Medulla oblongata (tissue), 1 donor: Measurements from ENCODE around the gene SLC44A1.

Experiments
- DNase-seq: peaks from one replicate; pipeline ENCODE4 v3.0.0-alpha.2; 2015; ENCODE audit errors: extremely low spot score

The SLC44A1 gene

DNA sequence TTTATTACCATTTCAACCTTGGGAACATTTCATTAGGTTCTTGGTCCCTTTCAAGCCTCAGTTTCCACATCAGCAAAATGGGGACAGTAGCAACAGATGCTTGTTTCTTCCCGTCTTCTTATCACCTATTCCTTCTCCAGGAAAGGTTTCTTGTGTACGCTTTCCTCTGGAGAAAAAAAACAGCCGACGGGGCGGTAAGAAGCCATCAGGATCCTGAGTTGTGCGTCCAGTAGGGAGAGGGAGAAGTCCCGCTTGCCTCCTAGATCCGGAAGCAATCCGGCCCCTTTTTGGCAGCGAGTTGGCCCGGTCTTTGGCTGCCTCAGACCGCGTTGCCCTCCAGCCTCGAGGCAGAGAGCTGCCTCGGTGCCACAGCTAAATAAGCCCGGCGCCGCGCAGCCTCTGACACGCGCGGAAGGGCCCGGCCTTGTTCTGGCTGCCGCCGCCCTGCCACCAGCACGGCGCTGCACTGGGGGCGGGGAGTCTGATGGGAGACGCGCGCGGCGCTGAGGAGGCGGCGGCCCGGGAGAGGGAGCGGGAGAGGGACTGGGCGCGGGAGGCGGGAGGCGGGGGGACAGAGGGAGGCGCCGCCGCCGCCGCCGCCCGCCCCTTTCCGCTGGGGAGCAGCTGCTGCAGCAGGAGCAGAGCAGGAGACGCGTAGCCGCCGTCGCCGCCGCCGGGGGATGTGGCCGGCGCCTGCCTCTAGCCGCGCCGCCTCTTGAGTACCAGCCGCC is at the start of gene SLC44A1:
Gene SLC44A1, plus strand, starts transcription at position 649 of the 731 bp plus-strand sequence. CDS start 218 bp downstream, outside the sequence.
- DNase-seq, result peak; percentile 97

DNA sequence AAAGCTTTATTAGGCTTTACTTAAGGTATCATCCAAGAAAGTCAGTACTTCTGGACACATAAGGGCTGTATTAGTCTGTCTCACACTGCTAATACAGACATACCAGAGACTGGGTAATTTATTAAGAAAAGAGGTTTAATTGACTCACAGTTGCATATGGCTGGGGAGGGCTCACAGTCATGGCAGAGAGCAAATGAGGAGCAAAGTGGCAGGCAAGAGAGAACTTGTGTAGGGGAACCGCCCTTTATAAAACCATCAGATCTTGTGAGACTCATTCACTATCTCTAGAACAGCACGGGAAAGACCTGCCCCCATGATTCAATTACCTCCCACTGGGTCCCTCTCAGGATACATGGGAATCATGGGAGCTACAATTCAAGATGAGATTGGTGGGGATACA is 49.2 kb upstream of the SLC44A1 start:
- DNase-seq, result no peak

DNA sequence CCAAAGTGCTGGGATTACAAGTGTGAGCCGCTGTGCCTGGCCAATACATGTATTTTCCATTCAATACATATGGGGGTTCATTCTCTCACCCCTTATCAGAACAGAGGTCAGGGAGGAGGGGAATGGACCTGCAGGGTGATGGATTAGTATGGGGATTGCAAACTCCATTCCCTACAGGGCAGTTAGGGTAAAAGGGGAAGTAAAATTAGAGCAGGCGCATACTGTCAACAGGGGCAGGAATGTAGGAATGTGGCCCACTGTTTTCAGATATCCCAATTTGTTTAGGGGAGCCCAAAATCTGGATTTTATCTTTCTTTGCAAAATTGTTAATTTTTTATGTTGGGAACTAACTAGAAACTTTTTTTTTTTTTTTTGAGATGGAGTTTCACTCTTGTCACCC is 46.4 kb upstream of the SLC44A1 start:
- no peak for DNase-seq

DNA sequence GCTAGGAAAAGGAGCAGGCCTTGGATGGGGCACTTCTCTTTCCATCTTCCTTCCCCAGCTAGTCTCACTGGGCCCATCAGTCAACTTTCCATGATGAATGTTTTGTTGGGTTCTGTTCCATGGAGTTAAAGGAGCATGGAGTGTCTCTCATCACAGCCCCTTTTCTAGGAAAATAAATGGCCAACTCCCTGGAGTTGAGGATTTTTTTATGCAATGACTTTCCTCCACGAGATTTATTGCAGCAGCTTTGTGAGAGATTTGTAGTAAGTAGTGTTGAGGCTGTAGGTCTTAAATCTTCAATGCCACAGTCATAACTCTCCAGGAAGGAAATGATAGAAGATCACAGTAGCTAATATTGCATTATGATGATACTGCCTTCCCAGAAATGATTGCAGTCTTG is 45.6 kb upstream of the SLC44A1 start:
- no peak for DNase-seq

DNA sequence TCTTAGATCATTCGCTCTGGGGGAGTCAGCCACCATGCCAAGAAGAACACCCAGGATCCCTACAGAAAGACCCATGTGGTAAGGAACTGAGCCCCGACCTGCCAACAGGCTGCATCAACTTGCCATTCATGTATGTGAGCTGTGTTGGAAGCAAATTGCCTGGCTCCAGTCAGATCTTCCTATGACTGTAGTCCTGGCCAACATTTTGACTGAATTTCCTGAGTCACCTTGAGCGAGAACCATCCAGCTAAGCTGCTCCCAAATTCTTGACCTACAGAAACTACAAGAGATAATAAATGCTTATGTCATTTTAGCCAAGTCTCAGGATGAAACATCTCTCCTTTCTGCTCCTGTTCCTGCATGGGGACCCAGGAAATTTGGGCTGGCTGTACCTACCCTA is 40.0 kb upstream of the SLC44A1 start:
- no peak for DNase-seq

DNA sequence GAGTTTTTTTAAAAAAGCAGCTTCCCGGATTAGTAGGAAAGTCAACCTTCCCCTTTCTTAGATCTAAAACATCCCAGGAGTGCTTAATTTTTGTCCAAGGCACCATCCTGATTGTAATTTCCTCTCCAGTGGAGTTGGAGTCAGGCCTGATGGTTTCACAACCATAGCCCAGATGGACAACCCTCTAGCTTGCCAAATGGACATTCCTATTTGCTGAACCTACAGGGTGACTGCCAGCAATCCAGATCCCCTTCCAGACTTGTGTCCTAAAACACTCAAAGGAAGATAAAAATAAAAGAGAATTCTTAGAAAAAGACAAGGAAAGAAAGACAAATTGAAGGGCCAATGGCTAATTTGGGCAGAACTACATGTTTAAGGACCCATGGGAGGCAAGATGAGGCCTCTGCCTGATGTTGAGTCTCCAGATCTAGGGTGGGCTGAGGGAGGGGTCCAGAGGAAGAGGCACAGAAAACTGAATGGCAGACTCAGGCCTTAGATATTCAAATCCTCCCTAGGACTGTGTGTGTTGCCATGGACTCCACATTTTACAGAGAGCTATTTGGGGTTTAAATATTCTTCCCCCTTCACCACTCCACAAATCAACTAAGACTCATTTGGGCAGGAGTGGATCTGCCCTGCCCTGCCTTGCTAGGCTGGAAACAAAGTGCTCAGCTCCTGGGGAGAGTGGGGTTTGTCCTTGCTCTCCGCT is 38.5 kb upstream of the SLC44A1 start:
- DNase-seq, result peak; percentile 62

DNA sequence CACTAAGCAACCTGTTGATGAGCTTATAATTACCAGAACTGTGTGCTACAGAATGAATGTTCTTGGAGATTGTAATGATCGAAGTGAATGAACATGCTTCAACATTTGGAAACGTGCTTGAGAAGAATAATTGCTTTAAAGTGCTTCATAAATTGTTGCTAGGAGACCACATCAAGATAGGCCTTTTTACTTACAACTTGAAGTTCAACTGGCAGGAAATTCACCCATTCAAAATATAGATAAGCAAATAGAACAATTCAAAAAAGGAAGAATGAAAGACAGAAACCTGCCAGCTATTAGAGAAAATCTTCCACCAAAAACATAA is 38.0 kb upstream of the SLC44A1 start:
- no peak for DNase-seq

DNA sequence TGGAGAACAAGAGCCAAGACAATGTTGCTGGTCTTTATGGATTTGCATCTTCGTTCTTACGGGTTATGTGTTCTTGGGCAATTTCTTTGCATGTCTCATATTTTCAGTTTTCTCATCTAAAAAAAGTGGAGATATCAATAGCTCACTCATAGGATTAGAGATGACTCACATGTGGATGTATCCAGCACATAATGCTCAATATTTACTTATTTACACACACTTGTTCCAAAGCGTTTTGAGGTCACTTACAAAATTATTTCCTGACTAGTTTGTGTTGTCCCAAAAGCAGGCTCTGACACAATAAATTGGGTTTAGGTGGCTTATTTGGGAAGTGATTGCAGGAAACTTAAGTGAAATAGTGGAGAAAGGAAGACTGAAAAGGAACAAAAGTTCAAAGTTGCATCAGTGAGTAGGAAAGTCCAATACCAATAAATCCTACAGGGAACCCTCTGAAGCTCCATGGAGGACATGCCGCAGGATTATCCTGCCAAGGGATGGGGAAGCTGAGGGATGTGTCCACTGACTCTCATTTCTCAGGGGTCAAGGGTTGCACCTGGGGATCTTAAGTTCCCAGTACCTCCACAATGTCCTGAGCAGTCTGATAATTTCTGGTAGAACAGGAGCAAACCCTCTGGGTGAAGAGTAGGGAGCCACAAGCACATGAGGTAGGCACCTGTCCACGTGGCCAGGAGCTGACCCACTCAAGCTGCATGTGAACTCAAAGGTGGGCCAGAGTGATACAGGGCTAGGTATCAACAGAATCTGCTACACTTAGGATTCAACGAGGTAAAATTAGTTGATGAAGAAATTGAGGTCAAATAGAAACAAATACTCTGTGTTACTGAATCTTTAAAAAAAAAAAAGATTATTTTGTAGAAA is 37.4 kb upstream of the SLC44A1 start:
- DNase-seq, result no peak

DNA sequence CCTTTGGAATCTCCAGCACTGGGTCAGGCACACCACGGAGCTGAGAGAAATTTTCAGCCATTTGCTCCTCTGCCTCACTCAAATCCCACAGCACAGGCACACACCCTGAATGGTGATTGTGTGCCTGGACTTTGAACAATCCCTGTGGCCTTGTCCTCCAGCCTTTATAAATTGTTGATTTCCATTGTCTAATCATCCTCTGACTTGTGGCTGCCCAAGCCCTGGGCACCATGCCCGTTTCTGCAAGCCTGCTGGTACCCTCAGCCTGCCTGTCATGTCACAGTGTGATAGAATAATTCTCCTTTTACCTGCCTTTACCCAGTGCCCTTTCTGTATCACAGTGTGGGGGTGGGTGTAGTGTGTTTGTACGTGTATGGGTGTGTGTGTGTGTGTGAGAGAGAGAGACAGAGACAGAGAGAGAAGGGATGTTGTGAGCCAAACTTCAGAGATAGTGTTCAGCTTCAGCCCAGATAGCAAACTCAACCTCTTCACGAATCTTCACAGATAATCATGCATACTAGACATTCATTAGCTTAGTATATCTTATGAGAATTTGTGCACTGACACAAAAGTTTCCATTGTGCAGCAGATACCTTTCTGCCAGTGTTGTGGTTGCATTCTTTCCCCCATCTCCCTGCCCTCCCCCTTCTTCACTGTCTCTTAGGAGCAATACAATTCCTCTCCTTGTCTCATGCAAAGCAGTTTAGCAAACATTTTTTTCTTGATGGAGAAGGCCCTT is 27.8 kb upstream of the SLC44A1 start:
- peak; percentile 79 for DNase-seq

DNA sequence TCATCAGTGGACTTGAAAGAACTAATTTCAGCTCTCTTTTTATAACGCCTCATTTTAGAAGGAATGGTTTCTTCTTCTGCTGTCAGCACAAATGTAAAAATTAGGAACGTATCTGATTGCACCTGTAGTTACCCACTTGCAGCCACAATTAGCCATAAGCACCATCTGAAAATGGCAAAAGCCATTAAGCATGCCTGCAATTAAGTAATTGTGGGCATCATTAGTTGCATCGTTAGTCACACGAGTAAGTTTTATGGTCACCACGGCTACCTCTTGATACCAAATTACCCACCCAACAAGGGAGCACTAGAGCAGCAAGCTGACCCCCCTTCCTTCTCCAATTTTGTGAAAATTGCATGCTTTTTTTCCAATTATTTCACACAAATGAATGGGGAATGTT is 25.8 kb upstream of the SLC44A1 start:
- DNase-seq, result no peak

DNA sequence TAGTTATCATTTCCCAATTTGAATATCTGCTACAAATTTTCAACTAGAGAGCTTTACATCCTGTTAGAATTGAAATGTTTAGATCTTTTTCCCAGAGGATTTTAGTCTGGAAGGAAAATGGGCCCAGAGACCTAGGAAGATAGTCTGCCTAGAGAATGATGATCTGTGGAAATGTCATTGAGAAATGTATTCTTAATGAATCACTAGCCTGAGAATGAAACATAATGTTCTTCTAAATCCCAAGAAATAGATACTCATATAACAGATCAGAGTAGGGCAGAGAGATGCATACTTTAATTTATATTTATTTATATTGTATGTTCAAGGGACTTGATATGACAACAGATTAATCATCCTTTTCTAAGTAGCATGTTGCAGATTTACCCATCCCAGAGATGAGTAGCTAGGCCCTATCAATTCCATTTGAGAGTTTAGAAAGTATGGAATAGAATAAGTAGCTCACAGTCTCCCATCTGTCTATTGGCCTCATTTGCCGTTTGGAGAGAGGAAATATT is 25.1 kb upstream of the SLC44A1 start:
- DNase-seq, result no peak

DNA sequence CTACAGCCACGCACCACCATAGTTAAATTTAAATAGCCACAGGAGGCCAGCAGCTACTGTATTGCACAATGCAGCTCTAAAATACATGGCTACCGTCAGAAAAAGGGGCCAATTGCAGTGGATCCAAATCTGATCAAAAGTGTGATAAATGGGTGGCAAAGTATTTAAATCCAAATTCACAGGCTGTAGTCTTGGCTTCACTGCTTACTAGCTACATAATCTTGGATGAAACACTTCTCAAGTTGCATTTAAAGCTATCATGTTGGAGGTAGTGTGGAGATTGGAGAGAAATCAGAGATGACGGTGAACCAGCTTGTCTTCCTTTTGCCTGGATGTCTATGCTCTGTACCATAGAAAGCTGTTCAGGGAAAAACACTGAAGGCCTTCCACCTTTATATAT is 24.0 kb upstream of the SLC44A1 start:
- DNase-seq, result no peak

DNA sequence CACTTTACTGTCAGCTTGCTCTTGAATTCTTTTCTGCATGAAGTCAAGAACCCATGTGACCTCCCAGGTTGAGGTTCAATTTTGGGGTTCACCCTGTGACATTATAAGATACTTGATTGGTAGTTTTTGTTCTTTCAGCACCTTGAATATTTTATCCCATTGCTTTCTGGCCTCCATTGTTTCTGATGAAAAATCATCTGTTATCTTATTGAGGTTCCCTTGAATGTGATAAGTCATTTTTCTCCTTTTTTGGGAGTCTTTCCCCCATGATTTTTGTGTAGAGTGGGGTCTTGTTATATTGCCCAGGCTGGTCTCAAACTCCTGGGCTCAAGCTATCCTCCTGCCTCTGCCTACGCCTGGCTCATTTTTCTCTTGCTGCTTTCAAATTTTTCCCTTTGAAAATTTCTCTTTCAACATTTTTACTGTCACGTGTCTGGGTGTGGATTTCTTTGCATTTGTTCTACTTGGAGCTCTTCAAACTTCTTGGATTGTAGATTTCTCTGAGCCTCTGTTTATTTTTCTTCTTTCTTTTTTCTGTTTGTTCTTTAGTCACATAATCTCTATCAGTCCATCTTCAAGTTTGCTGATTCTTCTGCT is 20.8 kb upstream of the SLC44A1 start:
- no peak for DNase-seq

DNA sequence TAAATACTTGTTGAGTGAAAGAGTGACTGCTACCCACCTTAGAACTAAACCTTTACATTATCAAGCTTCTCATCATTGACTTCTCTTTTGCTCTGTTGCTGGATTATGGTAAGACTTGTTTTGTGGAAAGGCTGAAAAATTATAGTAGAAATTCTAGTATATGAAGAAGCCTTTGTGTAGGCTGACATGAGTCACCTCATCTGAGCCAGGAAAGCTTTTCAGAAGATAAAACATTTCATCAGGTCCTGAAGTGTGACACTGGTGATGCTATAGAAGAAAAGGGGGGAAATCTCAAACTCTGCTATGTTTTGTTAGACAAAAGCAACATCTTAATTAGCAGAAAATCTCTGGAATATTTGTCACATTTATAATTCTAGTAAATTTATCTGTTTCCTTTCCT is 18.4 kb upstream of the SLC44A1 start:
- no peak for DNase-seq

DNA sequence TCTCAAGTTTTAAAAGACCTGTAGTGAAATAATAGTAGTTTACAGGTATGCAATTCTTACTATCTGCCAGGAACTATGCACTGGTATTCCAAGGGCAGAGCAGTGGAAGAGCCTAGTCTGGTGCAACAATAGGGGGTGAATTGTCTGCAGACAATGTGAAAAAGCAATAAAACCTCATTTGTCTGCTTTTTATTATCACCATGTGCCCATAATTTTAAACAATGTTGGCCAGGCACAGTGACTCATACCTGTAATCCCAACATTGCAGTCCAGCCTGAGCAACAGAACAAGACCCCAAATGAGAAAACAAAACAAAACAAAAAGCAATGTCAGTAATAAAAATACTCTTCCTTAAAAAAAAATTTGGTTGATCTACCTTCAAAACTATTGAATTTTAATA is 12.2 kb upstream of the SLC44A1 start:
- no peak for DNase-seq

DNA sequence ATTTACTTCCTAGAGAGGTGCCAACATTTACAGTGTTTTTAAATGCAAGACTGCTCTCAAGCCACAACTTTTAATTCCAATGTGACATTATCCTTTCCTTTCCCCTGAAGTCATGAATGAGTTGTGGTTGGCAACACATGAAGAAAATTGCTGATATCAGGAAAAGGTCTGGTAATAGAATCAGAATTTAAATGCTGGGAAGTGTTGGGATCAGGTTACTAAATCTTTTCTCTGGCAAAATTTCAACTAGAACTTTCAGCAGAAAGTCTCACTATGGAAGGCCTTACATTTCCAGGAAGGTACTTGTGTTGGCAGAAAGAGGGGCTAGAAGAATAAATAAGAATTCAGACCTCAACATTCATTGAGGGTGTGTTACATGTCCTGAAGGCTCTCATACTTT is 10.6 kb upstream of the SLC44A1 start:
- no peak for DNase-seq

DNA sequence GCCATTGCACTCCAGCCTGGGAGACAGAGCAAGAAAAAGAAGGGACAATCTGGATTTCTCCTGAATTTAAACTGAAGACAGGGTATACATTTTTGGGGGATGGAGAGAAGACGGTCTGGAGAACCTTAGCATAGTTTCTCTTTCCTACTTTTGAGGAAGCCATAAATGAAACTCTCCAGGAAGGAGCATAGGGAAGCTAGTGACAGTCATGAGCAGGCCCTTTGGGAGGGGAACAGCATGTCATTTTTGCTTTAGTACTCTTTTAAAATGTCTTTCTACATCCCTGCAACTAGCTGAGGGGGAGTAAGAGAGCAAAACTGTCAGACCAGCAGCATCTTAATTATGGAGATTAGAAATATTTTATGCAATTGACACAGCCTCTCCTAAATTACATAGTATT is 8.2 kb upstream of the SLC44A1 start:
- DNase-seq, result no peak

DNA sequence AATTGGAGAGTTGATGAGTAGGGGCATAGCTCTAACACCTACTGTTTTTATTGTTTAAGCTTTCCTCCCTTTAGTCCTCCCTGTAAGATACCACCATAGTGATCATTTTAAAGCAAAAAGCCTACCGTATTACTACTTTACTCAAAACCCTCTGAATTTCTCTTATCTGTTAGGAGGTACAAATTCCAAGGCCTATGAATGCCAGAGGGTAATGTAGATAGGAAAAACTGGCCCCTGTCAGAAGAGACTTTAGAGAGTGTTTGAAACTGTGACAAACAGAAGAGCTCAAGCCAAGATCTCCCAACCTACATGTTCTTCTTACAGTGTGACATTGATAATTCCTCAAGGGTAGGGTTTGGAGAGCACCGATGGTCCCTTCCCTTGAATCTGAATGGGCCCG is 7.2 kb upstream of the SLC44A1 start:
- no peak for DNase-seq

DNA sequence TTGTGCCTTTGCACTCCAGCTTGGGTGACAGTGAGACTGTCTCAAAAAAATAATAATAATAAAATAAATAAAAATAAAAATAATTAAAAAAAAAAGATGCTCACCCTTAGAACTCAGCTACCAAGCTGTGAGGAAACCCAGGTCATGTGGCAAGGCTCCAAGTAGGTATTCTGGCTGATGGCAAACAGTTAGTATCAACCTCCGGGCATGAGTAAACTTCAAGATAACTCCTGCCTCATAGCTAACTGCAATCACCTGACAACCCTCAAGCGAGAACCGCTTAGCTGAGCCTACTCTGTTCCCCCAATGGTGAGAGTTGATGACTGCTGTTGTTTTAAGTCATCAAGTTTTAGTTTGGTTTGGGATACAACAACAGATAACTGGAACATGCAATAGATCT is 6.1 kb upstream of the SLC44A1 start:
- no peak for DNase-seq

DNA sequence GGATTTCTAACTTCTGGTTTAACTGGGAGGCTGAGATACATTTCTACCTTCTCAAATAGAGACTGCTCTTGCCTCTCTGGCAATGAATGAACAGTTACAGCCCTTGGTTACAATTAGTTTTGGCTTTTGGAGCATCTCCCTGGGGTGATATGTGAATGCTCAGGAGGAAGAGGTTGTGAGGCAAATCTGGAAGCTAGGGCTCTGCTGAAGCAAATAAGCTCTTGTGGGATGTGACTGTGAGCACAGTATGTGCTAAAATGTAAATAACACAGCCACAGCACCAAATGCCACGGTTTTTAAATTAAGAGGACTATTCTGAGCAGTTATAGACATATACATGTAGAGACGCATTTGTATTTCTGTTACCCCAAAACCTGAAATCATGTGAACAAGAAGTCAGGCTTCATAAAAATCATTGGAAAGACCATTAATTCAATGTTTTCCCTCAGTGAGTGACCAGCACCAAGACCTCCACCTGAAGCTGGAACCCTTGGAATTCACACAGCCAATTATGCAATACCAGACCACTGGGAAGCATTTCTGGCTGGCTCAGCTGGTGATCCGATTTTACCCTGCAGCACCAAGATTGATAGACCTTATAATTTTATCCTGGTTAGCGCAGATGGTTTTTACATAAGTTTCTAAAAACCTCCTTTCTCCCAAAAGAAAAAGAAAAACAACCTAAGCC is 3.0 kb upstream of the SLC44A1 start:
- no peak for DNase-seq

DNA sequence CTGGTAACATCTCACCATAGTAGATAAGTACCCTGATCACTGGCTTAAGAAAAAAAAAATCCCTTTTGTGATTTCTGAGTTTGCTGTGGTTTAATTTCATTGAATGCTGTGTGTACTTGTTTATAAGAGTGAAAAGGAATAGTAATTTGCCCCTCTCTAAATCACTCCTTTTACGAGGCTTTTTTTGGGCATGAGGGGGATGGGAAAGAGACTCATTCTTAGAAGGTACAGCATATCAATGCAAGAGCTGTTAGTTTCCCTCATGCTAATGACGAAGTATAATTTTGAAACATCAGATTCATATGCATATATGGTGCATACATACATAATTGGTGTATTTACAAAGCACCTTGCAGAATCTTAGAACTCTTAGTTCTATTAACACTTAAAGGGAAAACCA is 2.4 kb upstream of the SLC44A1 start:
- DNase-seq, result no peak
